Effector memory CD4-positive, alpha-beta T cell (primary cell): ENCODE results near the gene CAMTA1.

Experiments
- DNase-seq, 3 donors: peaks; one replicate each; pipeline ENCODE4 v3.0.0-alpha.2; 2020
- H3K27ac ChIP-seq: 2 replicates; pipeline ENCODE4 v1.7.0; 2013; ENCODE audit warnings: mild to moderate bottlenecking, low read length, moderate library complexity; ENCODE audit not compliant: insufficient read depth, poor library complexity, severe bottlenecking
- H3K27me3 ChIP-seq: replicated peaks from 2 replicates; pipeline ENCODE4 v1.7.0; 2013; ENCODE audit warnings: mild to moderate bottlenecking, low read length; ENCODE audit not compliant: insufficient read depth, control insufficient read depth, poor library complexity, severe bottlenecking
- H3K36me3 ChIP-seq: 2 replicates; pipeline ENCODE4 v1.7.0; 2013; ENCODE audit warnings: mild to moderate bottlenecking, low read length, moderate library complexity; ENCODE audit not compliant: control insufficient read depth, insufficient read depth
- H3K4me1 ChIP-seq: 2 replicates; pipeline ENCODE4 v1.7.0; 2013; ENCODE audit warnings: low read length, mild to moderate bottlenecking; ENCODE audit not compliant: control insufficient read depth, insufficient read depth, poor library complexity, severe bottlenecking
- H3K4me3 ChIP-seq: 2 replicates; pipeline ENCODE4 v1.7.0; 2013; ENCODE audit warnings: low read length, low read depth, mild to moderate bottlenecking; ENCODE audit not compliant: insufficient read depth, poor library complexity, severe bottlenecking
- H3K9me3 ChIP-seq: 2 replicates; pipeline ENCODE4 v1.7.0; 2013; ENCODE audit warnings: mild to moderate bottlenecking, low read length, moderate library complexity; ENCODE audit not compliant: control insufficient read depth

The CAMTA1 gene

DNA sequence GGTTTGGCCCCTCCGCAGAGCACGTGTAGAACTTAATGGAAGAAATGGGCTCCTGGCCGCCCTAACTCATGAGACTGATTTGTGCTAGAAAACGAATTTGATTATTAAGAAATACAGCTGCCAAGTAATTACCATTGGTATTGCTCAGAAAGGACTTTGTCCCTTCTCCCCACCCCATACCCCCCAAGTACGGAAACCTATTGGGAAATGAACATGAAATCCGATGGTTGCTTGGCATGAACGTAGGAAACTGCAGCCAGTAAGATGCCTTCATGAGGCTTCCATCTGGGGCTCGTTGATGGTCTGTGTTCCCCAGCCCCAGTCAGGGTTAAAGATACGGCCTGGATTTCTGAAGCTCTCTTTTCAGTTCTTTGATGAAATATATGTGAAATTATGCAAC, 1020.2 kb downstream of the CAMTA1 start:
- Histone ChIP-seq H3K27ac (no peak overlapping the region), H3K4me3 (no peak overlapping the region), H3K27me3 (no peaks in the 10 kb centered on the region), H3K4me1 (no peaks in the 10 kb centered on the region), H3K9me3 (no peaks in the 10 kb centered on the region), H3K36me3 (peaks cover 34% of the 10 kb centered on the region)
- no peak for DNase-seq

DNA sequence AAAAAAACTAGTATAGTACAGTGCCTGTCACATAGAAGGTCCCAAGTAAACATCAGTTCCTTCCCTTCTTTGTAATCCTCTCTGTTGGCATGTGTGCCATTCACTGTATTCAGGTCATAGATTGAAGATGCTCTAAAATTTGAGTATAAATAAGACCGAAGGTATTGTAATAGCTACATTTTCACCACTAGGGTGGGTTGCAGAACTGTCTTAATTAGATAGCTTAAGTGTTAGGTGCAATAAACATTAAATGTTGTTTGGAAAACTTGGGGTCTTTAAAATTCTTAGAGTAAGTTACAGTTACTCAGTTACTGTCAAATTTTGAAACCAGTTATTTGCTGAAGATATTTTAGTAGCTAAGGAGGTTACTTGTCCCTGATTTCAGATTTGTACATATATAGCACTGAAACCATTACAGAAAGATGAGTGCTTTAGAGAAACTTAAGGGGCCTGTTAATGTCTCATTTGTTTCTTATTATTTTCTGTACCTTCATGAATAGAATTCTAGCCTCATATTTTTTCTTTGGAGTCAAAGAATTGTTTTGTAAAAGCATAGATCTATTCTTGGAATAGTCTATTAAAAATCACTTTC, 1023.1 kb downstream of the CAMTA1 start:
- no peak for DNase-seq
- H3K9me3 ChIP-seq = no peaks in the 10 kb centered on the region
- peaks cover 41% of the 10 kb centered on the region for H3K36me3 ChIP-seq
- no peaks in the 10 kb centered on the region for H3K27me3 ChIP-seq
- H3K4me3 ChIP-seq = no peak overlapping the region
- H3K4me1 ChIP-seq = no peaks in the 10 kb centered on the region
- H3K27ac ChIP-seq = no peak overlapping the region

DNA sequence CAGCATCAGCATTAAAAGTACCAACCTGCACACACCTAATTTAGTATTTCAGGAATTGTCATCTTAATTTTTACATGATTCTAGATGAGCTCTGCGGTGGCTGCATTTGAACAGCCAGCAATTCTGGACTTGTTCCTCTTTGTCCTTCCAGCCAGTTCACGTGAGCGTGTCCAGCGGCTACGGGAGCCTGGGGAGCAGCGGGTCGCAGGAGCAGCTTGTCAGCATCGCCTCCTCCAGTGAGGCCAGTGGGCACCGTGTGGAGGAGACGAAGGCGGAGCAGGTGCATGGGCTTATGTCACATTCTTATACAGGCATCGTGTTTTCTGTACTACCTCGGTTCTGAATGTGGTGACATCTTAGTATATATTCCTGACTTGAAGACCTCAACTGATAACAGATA, 1024.5 kb downstream of the CAMTA1 start:
- Histone ChIP-seq H3K27ac (no peak overlapping the region), H3K9me3 (peaks cover 6% of the 10 kb centered on the region), H3K4me3 (no peak overlapping the region), H3K27me3 (no peaks in the 10 kb centered on the region), H3K4me1 (no peaks in the 10 kb centered on the region), H3K36me3 (peaks cover 36% of the 10 kb centered on the region)
- no peak for DNase-seq

DNA sequence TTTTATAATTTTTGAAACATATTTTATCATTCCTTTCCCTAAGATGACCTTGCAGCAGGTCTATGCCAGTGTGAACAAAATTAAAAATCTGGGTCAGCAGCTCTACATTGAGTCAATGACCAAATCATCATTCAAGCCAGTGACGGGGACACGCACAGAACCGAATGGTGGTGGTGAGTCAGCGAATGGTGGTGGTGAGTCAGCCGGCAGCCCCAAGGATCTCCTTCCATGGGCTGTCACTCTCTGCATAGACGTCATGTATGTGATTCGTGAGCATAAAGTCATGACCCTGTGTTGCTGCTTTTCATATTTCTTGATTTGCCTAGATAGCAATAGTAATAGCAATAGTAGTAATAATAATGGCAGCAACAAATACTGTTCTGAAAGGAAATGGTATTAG, 1025.1 kb downstream of the CAMTA1 start:
- Histone ChIP-seq H3K4me3 (no peak overlapping the region), H3K36me3 (peaks cover 31% of the 10 kb centered on the region)
- no peak for DNase-seq

DNA sequence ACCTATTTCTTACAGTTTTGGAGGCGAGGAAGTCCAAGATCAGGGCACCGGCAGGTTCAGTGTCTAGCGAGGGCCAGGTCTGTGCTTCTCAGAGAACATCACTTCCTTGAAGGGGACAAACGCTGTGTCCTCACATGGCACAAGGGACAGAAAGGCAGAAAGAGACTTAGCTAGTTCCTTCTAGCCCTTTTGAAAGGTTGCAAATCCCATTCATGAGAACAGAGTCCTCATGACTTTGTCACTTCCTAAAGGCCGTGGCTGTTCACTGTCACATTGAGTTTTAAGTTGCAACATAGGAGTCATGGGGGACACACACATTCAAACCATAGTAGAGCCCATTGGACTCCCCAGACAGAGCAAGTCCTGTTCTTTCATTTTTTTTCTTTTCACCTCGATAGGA, 1026.2 kb downstream of the CAMTA1 start:
- peaks cover 6% of the 10 kb centered on the region for H3K9me3 ChIP-seq
- H3K27me3 ChIP-seq = no peaks in the 10 kb centered on the region
- H3K36me3 ChIP-seq = peaks cover 26% of the 10 kb centered on the region
- no peak overlapping the region for H3K4me3 ChIP-seq
- H3K27ac ChIP-seq = no peak overlapping the region
- DNase-seq = no peak
- peaks cover 3% of the 10 kb centered on the region for H3K4me1 ChIP-seq

More for the DNA sequence above, 1025.1 kb downstream of the CAMTA1 start:
- Histone ChIP-seq H3K27ac (no peak overlapping the region), H3K27me3 (no peaks in the 10 kb centered on the region), H3K4me1 (peaks cover 2% of the 10 kb centered on the region), H3K9me3 (peaks cover 6% of the 10 kb centered on the region)

DNA sequence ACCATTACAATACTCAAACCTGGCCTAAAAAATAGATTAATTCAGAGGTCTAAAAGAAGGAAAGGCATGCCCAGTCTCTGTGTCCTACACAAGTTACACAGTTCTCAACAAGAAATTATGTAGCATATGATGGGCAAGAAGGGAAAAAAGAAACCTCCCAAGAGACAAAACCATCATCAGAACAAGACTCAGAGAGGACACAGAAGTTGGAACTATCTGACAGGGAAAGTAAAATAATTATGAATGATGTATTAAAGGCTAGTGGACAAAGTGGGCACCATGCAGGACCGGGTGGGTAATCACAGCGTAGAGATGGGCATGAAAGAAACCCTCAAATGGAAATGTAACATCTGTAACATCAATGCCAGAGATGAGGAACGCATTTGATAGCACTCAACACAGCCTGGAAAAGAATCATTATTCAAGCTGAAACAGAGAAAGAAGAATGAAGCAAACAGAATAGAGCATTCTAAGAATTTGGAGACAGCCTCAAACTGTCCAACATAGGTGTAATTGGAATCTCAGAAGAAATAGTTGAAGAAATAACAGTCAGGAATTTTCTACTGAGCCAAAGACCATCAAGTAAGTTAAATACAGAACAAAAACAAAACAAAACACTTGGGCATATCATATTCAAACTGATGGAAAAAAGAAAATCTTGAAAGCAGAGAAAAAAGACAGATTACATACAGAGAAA, 1028.6 kb downstream of the CAMTA1 start:
- Histone ChIP-seq H3K27me3 (no peaks in the 10 kb centered on the region), H3K9me3 (peaks cover 6% of the 10 kb centered on the region), H3K4me1 (peaks cover 3% of the 10 kb centered on the region), H3K36me3 (peaks cover 21% of the 10 kb centered on the region), H3K4me3 (no peak overlapping the region), H3K27ac (no peak overlapping the region)
- DNase-seq = no peak
